BJ (cell line): ENCODE data around the gene NID1. TPM values are rescaled to one million over a fixed set of nuclear protein-coding genes. Genes with fewer than 3 reads are reported as not detected.
"Not testable (repeated sequence)": the region's sequence is repeated elsewhere in the genome, so short reads cannot be mapped to it uniquely, and the experiment has no call there.

Source experiments
- CTCF ChIA-PET: fragments of 350-600 bp; formaldehyde crosslinking; extraction: SDS; loops from one replicate; lab custom pipeline; 2021; ENCODE audit warnings: antibody characterized with exemption, inconsistent platforms; lab: Yijun Ruan, JAX
- POLR2A ChIA-PET: fragments of 300-600 bp; sonication (Branson Sonifier 250); formaldehyde crosslinking; extraction: SDS; loops from one replicate; lab custom pipeline; 2021; ENCODE audit warnings: antibody characterized with exemption; lab: Charles Lee
- DNase-seq: peaks from one replicate; pipeline ENCODE4 v3.0.0-alpha.2; 2011; ENCODE audit warnings: low read depth
- H3K27me3 ChIP-seq: 2 replicates; pipeline ENCODE4 v1.6.0; 2011; ENCODE audit warnings: low read length; ENCODE audit not compliant: control insufficient read depth, insufficient read depth
- H3K36me3 ChIP-seq: 2 replicates; pipeline ENCODE4 v1.5.1; 2011; ENCODE audit warnings: low read length; ENCODE audit not compliant: control insufficient read depth, insufficient read depth
- H3K4me3 ChIP-seq: 2 replicates; pipeline ENCODE4 v1.5.1; 2011; ENCODE audit warnings: low read depth, mild to moderate bottlenecking, control low read depth, low read length
- CTCF ChIP-seq: IDR thresholded peaks from 2 replicates; pipeline ENCODE4 v1.5.1; 2011; ENCODE audit warnings: low read depth, mild to moderate bottlenecking, control low read depth, inconsistent platforms, low read length, moderate library complexity; ENCODE audit not compliant: insufficient read depth
- polyA plus RNA-seq: library from polyadenylated mRNA; depleted of rRNA; stranded (reverse); fragments of >200 nt; gene quantifications from 2 replicates; pipeline ENCODE4 v1.2.3, GENCODE V29; 2011; rRNA removed
- small RNA-seq: library from RNA; depleted of rRNA; stranded (forward); fragments of <200 nt; gene quantifications from one replicate; pipeline ENCODE3, GENCODE V24; 2012; ENCODE audit warnings: low replicate concordance, low read depth; ENCODE audit not compliant: insufficient read length

The NID1 gene
- polyA plus RNA-seq, 1 experiment, result 182 TPM

GRCh38 chr1:235928197-235928596 is 136.7 kb downstream of the NID1 start:
- no peaks in the 10 kb centered on the region for H3K27me3 ChIP-seq
- DNase-seq, result no peak
- H3K4me3 ChIP-seq, result no peak overlapping the region
- CTCF ChIA-PET, result no interaction called here
- no peak for TF ChIP-seq CTCF
- no peaks in the 10 kb centered on the region for H3K36me3 ChIP-seq
- POLR2A ChIA-PET, result no interaction called here

GRCh38 chr1:235927551-235927950 is 137.3 kb downstream of the NID1 start:
- H3K4me3 ChIP-seq, CTCF ChIA-PET, H3K36me3 ChIP-seq, POLR2A ChIA-PET, DNase-seq, H3K27me3 ChIP-seq: not testable (repeated sequence)

Small RNA genes lying within 50 kb of the gene (small RNA-seq; reads per million reads assigned to genes)
- not detected for gene RF00019

Other genes with a start within 250 kb of the NID1 start
- 7.2 and 9.5 TPM in 2 replicates for gene LYST, start 198.2 kb downstream of the NID1 start, polyA plus RNA-seq
- gene GPR137B, start 77.4 kb upstream of the NID1 start, polyA plus RNA-seq, result 6.8 and 7.8 TPM in 2 replicates
- 0.74 and 2.2 TPM in 2 replicates for gene ERO1B, start 216.9 kb upstream of the NID1 start, polyA plus RNA-seq